Right renal cortex interstitium (tissue), 3 donors: Measurements from ENCODE around the gene PARP11. TPM values are rescaled to one million over a fixed set of nuclear protein-coding genes. Genes with fewer than 3 reads are reported as not detected.

Experiments
- DNase-seq, 3 donors: peaks; one replicate each; pipeline ENCODE4 v3.0.0-alpha.2; 2013; ENCODE audit warnings: low read depth in 3 of 3, low spot score in 2 of 3
- polyA plus RNA-seq, 3 donors: library from polyadenylated mRNA; unstranded; fragments of 120-200 nt; gene quantifications; one replicate each; pipeline ENCODE4 v1.2.1, GENCODE V29; 2013; ENCODE audit not compliant: insufficient read length in 3 of 3

Gene PARP11, protein sequence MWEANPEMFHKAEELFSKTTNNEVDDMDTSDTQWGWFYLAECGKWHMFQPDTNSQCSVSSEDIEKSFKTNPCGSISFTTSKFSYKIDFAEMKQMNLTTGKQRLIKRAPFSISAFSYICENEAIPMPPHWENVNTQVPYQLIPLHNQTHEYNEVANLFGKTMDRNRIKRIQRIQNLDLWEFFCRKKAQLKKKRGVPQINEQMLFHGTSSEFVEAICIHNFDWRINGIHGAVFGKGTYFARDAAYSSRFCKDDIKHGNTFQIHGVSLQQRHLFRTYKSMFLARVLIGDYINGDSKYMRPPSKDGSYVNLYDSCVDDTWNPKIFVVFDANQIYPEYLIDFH
- polyA plus RNA-seq: 10 to 100 TPM; 16.2 to 16.6 (median 16.5) TPM

DNA sequence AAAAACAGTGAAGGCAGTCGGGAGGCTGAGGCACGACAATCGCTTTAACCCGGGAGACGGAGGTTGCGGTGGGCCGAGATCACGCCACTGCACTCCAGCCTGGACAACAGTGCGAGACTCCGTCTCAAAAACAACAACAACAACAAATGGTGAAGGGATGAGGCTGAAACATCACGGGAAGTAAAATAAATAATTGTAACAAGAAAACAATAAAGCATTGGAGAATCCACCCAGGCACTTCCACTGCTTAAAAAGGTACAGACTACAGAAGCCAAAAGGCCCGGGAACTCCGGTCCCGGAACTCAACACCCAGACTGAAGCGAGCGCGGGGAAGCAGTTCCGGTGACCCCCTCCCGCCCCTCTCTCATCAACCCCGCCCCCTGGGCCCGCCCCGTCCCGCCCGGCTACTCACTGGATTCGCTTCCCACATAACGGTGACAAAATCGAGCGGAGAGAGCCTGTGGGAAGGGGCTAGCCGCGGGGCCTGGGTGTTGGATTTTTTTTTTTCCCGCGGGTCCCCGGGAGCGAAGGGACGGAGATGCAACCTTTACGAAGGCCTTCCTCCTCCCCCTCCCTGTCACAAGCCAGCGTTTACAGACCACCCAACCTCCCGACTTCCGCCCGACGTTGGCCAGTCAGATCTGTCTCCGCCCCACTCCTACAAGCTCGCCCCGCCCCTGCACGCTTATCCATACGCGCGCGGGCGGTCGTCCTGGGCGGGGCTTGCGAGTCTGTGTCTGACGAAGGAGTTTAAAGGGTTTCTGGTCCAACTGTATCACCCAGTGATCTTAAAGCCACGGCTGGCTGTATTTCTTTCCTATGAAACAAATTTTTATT, at the start of gene PARP11:
Gene PARP11 (minus strand): TSS at position 600 of the 837 bp plus-strand sequence. CDS start 170 bp downstream, at position 430.
- peak; percentile 93 to 95 (median 93) for DNase-seq

DNA sequence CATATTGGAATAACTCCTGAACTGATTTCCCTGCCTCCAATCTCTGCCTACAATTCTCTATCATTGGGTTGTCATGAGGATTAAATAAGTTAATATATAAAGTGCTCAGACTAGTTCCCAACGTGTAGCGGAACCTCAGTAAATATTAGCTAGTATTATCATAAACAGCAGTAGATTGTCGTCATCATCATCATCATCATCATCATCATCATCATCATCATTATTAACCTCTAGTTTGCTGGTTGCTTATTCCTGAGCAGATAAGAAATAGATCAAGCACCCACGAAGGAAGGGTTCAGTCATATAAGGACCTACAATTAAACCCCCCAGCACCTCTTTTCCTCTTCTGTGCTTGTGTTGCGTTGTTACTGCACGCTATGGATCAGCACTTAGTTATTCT, 48.8 kb upstream of the PARP11 start:
- DNase-seq: no peak

DNA sequence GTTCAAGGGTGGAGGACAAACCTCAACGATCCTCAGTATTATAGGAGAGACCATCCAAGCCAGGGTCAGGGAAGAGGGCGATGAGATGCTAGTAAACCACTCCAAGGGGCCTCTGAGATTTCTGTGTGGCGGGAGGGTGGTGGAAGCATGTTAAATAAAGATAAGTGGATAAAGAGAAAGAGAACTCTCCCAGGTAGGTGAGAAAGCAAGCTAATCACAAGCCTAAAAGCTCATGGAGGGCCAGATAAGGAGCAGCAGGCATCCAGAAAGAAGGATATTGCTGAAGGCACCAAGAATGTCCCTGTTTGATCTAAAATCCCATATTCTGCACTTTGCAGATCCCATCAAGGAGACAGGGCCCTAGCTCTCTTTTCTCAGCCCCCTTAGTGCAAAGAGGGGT, 48.3 kb upstream of the PARP11 start:
- DNase-seq: no peak

DNA sequence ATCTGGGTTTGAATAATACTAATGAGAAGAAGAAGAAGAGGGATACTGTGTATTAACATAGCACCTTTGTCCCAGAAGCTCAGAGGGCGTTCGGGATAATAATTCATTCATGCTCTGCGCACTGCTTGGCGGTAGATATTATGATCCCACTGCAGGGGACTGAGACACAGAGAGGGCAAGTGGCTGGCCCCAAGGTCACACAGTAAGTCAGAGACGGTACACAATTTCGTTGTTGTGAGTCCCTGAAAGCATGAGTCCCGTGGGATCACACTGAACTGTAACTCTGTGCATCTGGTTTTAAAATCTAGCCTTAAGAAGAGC, 47.9 kb upstream of the PARP11 start:
- DNase-seq: no peak

DNA sequence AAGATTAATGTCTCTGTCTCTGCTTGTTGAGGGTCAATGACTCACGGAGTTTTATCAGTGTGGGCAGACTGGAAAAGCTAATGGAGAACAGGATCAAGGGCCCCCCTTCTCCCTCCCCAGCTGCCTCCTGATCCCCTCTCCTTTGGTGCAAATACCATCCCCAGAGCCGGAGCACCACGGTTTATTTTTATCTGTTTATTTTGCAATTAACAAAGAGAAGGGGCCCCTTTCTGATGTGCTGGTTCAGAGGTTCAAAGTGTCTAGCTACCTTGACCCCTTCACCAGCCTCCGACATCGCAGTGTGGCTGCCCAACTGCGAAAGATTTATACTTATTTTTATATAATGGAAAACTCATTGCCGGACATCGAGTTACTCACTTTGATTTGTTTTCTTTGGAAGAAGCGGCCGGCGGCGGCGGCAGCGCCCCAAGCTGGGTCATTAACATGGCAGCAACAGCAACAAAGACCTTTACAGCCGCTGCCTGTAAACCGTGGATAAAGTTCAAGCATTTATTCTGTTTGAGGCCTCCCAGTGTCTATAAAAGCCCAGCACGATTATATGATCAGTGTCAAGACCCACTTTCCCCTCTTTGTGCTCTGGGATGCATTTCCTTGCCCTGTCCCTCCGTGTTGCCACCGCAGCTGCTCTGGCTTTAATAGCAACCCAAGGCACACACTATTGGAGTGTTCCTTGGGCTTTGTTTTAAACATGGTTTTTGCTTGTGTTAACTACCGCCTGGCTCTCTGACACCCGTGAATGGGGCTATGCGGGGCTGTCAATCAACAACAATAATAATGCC, 47.4 kb upstream of the PARP11 start:
- DNase-seq: no peak

DNA sequence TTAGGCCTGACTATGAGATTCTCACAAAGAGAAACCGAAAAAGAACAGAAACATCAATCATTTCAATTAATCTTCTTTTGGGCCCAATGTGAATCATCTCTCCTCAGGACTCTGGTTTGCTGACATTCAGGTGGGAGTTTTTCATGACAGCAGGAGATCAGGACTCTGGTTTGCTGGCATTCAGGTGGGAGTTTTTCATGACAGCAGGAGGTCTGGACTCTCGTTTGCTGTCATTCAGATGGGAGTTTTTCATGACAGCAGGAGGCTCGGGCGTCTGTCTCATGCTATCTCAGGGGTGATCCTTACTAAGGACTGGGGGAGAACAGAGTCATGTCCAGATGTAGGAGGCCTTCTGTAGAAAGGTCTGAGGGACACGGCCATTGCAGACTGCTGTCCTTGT, 40.1 kb upstream of the PARP11 start:
- DNase-seq: no peak

DNA sequence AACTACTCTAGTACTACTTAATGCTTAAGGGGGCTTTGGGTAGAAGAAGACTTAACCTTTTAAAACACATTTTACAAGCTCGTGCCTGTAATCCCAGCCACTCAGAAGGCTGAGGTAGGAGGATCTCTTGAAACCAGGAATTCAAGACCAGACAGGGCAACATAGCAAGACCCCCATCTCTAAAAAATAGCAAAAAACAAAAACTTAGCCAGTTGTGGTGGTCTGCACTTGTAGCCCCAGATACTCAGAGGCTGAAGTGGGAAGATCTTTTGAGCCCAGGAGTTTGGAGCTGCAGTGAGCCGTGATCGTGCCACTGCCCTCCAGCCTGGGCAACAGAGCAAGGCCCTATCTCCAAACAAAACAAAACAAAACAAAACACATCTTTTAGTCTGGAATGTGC, 39.7 kb upstream of the PARP11 start:
- DNase-seq: no peak

DNA sequence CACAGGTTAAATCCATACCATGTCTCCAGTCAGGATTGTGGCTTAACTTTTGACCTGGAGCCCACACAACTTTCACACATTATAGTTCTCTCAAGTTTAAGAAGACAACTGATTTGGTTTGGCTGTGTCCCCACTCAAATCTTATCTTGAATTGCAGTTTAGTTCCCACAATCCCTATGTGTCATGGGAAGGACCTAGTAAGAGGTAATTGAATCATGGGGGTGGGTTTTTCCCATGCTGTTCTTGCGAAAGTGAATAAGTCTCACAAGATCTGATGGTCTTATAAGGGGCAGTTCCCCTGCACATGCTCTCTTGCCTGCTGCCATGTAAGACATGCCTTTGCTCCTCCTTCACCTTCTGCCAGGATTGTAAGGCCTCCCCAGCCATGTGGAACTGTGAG, 38.2 kb upstream of the PARP11 start:
- no peak for DNase-seq

DNA sequence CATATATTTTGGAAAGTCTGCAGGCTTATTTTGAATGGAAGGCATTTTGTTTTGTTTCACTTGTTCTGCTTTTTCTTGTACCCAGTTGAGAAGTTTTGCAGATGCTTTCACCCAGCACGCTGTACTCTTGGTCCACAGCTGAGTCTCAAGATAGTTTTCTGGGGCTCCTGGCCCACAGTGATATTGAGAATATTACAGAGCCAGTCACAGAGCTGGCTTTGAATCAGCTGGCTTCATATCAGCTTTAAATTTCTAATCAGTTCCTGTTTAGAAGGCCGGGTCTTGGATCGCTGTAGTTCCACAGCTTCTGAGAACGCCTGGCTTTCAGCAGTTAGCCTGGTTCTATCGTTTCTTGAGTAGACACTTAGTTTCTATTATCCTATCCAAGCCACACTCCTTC, 32.5 kb upstream of the PARP11 start:
- DNase-seq: no peak

DNA sequence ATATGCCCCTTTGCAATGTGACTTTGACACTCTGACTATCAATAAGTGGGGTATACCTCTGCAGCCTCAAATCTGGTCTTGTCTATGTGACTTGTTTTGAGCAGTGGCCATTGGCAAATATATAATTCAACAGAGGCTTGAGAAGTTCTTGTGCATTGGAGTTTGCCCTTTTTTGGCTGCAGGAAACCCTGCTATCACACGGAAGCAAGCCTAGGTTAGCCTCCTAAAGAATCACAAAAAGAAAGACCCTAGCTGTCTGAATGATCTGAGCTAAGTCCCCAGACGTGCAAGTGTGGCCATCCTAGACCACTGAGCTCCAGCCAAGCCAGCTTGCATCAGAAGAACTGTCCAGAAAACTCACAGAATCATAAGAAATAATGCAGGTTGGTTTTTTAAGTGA, 31.8 kb upstream of the PARP11 start:
- DNase-seq: no peak

DNA sequence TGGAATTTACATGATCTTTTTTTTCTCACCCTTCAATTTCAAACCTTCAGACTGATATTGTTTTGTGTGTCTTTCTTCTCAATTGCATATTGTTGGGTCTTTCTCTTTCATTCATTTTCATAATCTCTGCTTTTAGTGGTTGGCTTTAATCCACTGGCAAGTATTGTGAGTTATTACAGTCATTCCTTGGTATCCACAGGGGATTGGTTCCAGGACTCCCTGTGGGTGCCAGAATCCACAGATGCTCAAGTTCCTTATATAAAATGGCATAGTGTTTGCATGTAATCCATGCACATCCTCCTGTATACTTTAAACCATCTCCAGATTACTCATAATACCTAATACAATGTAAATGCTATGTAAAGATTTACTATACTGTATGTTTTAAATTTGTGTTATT, 29.7 kb upstream of the PARP11 start:
- DNase-seq: no peak

DNA sequence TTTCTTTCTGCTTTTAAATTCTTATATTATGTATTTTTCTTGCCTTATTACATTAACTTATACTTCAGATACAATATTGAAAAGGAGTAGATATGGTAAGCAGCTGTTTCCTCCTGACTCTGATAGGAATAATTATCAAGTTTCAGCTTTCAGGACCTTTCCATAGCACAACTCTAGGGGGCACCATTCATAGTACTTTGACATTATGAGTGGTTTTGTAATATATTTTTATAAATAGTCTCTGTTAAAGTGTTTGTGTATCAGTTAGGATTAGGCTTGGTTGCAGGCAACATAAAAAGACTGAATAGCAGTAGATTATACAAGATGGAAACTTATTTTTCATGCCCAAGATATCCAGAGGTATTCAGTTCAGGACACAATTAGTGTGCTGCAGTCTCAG, 27.9 kb upstream of the PARP11 start:
- DNase-seq: no peak

DNA sequence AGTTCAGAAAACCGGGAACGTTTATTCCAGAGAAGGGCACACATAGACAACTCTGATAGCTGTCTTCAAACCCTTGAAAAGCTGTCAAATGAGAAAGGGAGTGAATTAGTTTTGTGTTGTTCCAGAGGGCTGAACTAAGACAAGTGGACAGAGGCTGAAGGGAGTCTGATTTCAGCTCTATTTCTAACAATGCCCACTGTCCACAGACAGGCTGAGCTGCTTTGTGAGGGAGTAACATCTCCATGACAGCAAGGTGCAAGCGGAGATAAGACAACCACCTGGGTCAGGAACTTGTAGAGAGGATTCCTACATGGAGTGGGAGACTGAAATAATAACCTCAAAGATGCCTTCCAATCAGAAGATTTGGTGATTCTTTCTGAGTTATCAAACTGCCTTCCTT, 25.6 kb upstream of the PARP11 start:
- DNase-seq: no peak

DNA sequence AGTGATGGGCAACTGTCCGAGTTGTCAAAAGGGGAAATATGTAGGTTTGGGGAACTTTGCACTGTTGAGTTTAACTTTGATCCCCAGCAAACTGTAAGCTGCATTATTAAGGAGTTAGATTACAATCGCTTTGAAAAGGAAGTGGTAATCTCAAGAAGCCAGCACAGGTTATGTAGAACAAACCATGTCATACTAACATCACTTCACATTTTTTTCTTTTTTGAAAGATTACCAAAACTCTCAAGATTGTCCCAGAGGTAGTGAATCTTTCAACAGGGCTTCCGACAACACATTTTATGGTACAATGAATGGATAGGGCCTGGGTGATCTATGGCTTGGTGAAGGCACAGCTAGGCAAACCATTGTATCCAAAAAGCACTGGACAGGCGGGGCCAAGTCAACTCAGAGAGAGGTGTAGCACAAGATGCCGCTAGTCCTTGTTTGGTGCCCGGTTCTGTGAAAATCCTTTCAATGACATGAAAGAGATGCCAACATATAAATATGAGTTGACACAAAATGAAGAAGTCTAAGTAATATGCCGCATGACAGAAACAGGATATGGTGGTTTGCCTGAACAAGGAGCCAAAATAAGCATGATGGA, 24.3 kb upstream of the PARP11 start:
- DNase-seq: no peak

DNA sequence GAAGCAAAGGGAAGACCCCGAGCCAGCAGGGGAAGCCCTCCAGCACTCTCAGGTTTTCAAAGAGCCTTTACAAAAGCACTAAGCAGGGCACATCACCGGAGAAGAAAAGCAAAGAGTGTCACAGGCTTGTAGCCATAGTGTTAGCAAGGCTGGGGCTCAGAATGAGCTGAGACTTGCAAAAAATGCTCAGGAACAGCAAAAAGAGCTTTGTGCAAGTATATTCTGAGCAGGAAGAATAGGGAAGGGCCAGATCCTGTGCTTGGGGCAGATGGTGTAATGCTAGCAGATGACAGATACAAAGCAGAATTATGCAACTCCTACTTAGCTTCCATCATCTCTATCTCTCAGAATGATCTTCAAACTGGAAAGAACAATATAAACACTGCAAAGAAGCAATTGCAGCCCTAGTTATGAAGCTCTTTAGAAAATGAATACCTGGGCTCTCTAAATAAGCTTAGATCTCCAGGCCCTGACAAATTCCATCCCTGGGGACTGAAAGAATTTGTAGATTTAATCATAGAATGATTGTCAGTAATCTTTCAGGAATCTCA, 23.7 kb upstream of the PARP11 start:
- no peak for DNase-seq

DNA sequence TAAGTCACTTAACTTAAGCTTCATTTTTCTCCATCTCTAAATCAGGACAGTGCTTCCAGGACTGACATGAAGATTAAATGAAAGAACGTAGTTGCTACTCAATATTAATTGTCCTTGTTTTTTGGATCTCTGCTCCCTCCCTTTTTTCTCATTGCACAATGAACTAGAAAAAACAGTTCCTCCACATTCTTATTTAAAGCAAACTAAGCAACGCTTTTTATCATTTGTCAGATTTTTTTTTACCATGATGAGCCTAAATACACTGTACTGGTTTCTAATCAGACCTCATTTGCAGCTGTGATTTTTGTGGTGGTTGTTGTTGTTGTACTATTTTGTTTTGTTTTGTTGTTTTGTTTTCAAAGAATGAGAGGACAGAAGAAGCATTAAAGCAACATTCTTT, 23.2 kb upstream of the PARP11 start:
- no peak for DNase-seq

DNA sequence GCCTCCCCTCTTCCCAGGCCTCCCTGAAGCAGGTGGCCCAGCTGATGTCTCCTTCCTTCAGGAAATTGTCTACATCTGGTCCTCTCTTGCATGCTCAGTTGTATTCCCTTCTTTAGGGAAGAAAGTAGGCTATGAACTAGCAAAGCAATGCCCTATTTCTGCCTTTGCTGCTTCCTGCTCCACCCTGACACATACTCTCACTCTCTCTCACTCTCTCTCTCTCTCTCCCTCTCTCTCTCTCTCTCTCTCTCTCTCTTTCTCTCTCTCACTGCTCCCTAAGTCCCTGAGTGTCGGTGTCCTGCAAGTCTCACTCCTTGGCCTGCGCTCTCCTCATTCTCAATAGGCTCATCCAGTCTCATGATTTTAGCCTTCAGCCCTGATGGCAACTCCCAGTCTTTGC, 19.4 kb upstream of the PARP11 start:
- no peak for DNase-seq

DNA sequence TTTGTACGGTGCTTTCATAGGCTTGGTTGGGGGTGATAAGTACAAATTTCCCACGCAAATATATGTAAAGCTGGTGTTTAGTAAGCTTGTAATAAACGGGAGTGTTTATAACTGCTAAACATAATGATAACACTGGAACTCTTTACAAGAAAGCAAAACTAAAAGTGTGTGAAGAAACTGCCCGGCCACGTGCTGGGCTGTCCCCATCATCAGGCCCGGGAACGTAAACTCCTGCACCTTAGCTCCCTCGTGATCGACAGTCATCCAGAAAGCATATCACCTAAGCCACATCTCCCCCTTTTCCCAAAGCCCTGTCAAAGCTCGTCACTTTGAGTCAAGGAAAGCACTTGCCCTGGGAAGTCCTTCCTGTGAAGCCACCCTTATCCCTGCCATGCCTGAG, 18.0 kb upstream of the PARP11 start:
- no peak for DNase-seq

DNA sequence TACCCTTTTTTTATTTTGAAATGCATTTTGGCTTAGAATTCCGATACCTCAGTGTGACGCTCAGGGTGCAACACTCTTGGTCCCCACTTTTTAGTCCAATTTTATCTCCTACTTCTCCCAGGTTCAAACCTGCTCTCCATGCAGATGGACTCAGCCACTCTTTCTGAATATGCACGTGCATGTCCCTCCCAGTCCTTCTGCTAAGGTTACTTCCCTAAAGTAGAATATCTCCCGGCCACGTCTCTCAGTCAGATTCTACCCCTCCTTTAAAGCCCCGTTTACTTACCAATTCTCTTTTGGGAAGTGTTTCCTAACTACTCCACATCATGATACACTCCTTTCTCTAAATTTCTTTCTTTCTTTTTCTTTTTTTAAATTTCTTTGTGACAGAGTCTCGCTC, 15.5 kb upstream of the PARP11 start:
- no peak for DNase-seq

DNA sequence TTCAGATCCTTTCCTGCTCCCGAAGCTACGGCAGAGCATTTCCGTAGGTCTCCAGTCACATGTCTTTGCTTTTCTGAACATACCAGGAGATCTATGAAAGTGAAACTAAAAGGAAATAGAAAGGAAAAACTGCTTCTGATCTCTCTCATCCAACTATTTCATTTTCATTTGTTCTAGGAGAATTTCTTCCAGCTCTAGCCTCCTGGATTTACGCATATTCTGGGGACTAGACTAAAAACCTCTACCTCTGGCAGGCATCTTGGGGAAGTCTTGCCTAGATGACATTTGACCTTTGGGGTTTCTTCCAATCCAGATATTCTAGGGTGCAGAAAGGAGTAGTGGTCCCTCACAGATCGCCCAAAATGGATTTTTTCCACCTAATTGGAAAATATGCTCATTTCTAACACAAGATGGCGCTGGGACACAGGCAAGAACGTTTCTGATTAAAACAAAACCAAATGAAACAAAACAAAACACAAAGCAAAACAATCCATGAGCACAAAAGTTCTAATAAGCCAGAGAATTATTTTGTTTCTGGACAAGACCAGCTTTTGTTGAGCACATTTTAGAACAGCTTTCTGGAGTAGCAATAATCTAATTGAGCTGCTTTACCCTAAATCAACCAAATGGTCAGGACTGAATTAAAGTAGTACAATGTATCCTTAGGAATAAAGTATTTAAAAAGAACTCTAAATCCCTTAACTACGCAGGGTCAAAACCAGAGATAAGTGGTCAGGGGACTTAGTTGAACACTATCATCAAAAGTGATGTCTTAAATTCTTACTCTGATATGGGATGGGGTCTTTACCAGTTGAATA, 12.3 kb upstream of the PARP11 start:
- peak; percentile 53 to 71 (median 54) for DNase-seq
